WTC11 (cell line): ENCODE measurements around the gene CIDEB.

Experiments
- E2F1 ChIP-seq: sonication (generic); formaldehyde crosslinking; IDR thresholded peaks from 2 replicates; pipeline ENCODE4 v1.8.0; 2022; ENCODE audit warnings: mild to moderate bottlenecking, missing genetic modification reagents
- FOXJ3 ChIP-seq: sonication (generic); formaldehyde crosslinking; IDR thresholded peaks from 2 replicates; pipeline ENCODE4 v1.9.0; 2021; ENCODE audit warnings: missing genetic modification reagents, mild to moderate bottlenecking, borderline replicate concordance
- HMGXB4 ChIP-seq: sonication (generic); formaldehyde crosslinking; IDR thresholded peaks from 2 replicates; pipeline ENCODE4 v1.8.1; 2023; ENCODE audit warnings: mild to moderate bottlenecking, moderate library complexity, missing genetic modification reagents
- MLX ChIP-seq: sonication (generic); formaldehyde crosslinking; IDR thresholded peaks from 2 replicates; pipeline ENCODE4 v1.8.1; 2023; ENCODE audit warnings: mild to moderate bottlenecking, missing genetic modification reagents, moderate library complexity
- NFE2L1 ChIP-seq: sonication (generic); formaldehyde crosslinking; IDR thresholded peaks from 2 replicates; pipeline ENCODE4 v1.8.1; 2023; ENCODE audit warnings: missing genetic modification reagents
- PRDM15 ChIP-seq: sonication (generic); formaldehyde crosslinking; IDR thresholded peaks from 2 replicates; pipeline ENCODE4 v1.8.0; 2022; ENCODE audit warnings: missing genetic modification reagents
- PREB ChIP-seq: sonication (generic); formaldehyde crosslinking; IDR thresholded peaks from 2 replicates; pipeline ENCODE4 v1.8.1; 2022; ENCODE audit warnings: mild to moderate bottlenecking, missing genetic modification reagents, moderate library complexity, borderline replicate concordance
- USF2 ChIP-seq: sonication (generic); formaldehyde crosslinking; IDR thresholded peaks from 2 replicates; pipeline ENCODE4 v1.8.1; 2023; ENCODE audit warnings: mild to moderate bottlenecking, missing genetic modification reagents, moderate library complexity
- TF ChIP-seq, protein P1 (sequence below): fragments of 200-600 bp; IDR thresholded peaks from 2 replicates; pipeline ENCODE4 v1.8.0; 2022; ENCODE audit warnings: antibody characterized with exemption

DNA sequence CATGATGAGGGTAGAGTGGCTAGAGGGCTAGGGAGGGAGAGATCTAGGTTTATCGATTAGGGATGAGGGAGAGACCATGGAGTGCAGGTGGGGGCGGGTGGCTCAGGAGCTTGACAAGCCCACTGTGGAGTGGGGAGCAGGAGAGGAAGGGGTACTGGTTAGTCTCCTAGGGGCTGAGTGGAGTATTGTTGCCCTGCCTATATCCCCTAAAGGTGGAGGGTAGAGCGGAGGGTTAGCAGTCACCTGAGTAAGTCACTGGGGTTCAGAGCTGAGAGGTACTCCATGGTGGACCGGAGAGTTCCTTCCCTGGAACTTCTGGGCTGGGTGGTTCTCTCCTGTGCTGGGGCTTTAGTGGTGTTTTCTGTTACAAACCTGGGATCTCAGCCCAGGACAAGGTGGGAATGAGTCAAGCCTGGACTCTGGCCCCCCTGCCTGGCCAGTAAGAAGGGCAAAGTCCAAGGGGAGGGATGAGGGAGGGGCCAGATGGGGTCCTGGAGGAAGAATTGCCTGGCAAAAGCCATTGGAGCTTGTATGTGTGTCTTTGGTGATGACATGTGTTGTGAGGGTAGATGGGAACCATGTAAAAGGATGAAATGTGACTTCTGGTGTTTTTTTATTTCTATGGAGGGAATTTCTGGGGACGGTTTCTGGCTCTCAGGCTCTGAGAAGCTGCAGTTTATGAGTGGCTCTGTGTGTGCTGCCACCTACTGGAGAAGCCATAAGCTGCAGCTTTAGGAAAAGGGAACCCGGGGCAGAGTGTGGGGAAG lies at the start of gene CIDEB:
- TF ChIP-seq USF2 = no peak
- no peak for TF ChIP-seq MLX (CRISPR knock-in tag)
- TF ChIP-seq, protein P1, sequence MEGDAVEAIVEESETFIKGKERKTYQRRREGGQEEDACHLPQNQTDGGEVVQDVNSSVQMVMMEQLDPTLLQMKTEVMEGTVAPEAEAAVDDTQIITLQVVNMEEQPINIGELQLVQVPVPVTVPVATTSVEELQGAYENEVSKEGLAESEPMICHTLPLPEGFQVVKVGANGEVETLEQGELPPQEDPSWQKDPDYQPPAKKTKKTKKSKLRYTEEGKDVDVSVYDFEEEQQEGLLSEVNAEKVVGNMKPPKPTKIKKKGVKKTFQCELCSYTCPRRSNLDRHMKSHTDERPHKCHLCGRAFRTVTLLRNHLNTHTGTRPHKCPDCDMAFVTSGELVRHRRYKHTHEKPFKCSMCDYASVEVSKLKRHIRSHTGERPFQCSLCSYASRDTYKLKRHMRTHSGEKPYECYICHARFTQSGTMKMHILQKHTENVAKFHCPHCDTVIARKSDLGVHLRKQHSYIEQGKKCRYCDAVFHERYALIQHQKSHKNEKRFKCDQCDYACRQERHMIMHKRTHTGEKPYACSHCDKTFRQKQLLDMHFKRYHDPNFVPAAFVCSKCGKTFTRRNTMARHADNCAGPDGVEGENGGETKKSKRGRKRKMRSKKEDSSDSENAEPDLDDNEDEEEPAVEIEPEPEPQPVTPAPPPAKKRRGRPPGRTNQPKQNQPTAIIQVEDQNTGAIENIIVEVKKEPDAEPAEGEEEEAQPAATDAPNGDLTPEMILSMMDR = peak; percentile 84
- no peak for TF ChIP-seq FOXJ3
- TF ChIP-seq NFE2L1 (CRISPR knock-in tag) = no peak
- TF ChIP-seq PREB (CRISPR knock-in tag) = no peak
- no peak for TF ChIP-seq PRDM15 (CRISPR knock-in tag)
- no peak for TF ChIP-seq HMGXB4 (CRISPR knock-in tag)
- no peak for TF ChIP-seq E2F1 (CRISPR knock-in tag)
